Cerebellar nuclear complex (tissue), 1 donor: ENCODE data around the gene CBFA2T2.
"Not testable (repeated sequence)": the region's sequence is repeated elsewhere in the genome, so short reads cannot be mapped to it uniquely, and the experiment has no call there.

Experiments used
- DNase-seq, 2 experiments: peaks; one replicate each; lab custom pipeline; 2025; lab: John Stamatoyannopoulos, UW

CBFA2T2 gene

GRCh38 chr20:33575282-33575681 is 85.4 kb downstream of the CBFA2T2 start:
- no peak for DNase-seq

DNA sequence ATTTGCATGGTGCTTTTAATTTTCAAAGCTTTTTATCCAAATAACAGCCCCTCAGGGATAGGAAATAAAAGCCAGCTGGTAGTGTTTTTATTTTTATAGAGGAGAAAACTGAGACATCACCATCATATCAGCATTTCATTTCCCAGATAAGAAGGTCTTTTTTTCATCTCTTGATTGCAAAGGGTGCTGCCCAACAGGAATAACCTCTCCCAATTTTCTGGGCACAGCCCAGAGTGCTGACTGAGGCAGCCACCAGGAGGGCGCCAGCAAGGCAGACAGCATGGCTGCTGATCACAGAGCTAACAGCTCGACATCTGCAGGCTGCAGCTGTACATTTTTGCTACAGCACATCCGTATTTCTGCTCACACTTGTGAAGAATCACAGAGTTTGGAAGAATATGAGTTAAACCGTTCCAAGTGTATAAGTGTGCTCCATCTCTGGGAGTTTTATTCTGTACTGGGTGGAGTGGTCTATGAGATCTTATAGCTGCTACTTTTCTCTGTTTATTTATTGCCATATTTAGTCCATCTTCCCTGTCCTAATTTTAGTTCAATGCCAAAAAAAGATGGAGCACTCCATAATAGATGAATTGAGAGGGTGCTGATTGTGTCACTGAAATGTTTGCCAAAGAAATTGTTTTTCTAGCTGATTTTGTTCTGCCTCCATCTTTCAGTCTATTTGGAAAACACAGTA is 86.7 kb downstream of the CBFA2T2 start:
- DNase-seq: no peak

DNA sequence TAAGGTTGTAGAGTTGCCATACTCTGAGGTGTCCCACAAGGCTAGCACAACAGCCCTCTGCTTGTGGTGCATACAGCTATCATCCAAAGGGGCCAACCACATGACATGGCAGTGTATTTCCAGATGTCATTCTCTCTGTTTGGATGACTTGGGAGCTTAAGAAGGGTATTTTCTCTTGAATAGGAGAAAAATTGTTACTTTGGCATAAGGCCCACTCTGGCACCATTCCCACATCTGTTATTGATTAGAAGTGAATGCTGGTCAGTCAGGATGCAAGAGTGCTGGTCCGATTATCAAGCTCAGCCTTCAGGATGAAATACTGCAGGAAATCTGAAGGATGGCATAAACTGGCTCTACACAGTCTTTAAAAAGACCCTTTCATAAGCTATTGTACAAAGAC is 88.6 kb downstream of the CBFA2T2 start:
- no peak for DNase-seq

GRCh38 chr20:33583143-33583542 is 93.2 kb downstream of the CBFA2T2 start:
- DNase-seq: no peak

DNA sequence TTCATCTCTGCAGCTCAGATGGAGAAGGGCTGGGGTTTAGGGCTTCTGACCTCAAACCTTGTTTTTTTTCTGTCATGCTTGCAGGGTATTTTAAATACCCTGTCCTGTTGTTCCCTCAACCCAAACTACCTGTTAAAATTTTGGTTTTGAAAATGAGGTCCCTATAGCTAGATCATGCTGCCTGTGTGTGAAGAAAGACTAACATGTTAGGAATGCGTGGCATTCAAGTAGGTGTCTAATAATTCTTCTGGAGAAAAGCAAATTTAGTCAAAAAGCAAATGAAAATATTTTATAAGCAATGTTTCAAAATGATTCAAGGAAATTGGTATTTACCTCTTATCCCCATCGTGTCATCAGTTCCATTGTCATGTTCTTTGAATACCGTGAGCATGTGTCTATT is 95.1 kb downstream of the CBFA2T2 start:
- DNase-seq: no peak

DNA sequence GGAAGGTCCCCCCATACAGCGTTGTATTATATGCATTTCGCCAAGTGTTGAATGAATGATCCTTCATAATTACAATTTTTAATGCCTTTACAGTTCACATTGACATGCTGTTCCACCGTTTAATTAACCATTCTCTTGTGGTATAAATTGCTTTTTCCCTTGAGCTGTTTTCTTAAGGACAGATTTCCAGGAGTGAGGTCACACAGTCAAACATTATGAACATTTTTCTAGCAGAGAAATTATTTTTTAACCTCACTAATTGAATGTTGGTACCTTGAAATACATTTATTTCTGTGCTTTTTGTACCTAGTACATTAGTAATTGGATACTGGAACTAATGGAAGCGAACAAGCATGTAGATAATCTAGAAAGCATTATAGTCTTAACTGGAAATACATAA is 95.5 kb downstream of the CBFA2T2 start:
- no peak for DNase-seq

- DNase-seq: no peak
These were observed 99.2 kb downstream of the CBFA2T2 start for GRCh38 chr20:33589059-33589458.

DNA sequence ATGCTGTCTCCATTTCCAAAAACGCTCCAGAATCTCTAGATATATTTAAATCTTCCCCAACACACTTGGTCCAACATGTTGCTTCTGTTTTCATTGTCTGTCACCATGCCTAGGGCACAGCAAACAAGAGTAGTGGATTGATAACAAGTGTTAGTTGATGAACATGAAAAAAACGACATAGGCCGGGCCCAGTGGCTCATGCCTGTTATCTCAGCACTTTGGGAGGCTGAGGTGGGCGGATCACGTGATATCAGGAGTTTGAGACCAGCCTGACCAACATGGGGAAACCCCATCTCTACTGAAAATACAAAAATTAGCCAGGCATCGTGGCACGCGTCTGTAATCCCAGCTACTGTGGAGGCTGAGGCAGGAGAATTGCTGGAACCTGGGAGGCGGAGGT is 102.0 kb downstream of the CBFA2T2 start:
- not testable (repeated sequence) for DNase-seq

GRCh38 chr20:33594743-33595142 is 104.8 kb downstream of the CBFA2T2 start:
- no peak for DNase-seq

DNA sequence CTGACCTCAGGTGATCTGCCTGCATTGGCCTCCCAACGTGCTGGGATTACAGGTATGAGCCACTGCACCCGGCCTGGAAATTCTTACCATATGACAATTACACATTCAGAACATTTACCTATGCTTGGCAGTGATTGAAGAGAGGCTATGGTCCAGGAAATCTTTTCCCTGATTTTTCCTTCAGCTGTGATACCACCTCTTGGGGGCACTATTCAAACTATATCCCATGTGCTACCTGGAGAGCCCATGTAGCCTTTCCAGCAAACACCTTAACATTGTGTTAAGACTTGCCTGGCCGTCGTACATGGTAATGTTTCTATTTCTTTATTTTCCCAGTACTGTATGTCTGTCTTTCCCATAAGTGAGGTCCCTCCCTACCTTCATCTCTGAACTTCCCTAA is 110.5 kb downstream of the CBFA2T2 start:
- no peak for DNase-seq

DNA sequence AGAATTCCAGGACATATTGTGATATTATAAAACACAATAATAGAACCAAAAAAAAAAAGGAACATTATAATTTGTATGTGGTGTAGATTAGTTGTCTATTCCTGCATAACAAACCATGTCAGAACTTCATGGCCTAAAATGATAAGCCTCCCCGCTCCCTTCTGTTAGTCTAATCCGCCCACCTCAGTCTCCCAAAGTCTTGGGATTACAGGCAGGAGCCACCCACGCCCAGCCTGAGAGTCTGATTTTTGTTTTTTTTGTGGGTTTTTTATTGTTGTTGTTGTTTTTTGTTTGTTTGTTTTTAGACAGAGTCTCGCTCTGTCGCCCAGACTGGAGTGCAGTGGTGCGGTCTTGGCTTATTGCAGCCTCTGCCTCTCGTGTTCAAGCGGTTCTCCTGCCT is 111.1 kb downstream of the CBFA2T2 start:
- no peak for DNase-seq

DNA sequence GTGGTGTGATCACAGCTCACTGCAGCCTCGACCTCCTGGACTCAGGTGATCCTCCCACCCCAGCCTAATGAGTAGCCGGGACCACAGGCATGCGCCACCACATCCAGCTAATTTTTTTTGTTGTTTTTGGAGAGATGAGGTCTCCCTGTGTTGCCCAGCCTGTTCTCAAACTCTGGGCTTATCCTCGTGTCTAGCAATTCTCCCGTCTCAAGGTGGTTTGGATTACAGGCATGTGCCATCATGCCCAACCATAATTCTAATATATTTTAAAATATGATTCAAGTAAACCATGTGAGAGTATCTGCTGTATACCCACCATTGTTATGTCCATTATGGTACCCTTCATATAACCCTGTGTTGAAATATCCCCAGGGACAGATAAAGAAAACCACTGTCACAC is 112.0 kb downstream of the CBFA2T2 start:
- no peak for DNase-seq

DNA sequence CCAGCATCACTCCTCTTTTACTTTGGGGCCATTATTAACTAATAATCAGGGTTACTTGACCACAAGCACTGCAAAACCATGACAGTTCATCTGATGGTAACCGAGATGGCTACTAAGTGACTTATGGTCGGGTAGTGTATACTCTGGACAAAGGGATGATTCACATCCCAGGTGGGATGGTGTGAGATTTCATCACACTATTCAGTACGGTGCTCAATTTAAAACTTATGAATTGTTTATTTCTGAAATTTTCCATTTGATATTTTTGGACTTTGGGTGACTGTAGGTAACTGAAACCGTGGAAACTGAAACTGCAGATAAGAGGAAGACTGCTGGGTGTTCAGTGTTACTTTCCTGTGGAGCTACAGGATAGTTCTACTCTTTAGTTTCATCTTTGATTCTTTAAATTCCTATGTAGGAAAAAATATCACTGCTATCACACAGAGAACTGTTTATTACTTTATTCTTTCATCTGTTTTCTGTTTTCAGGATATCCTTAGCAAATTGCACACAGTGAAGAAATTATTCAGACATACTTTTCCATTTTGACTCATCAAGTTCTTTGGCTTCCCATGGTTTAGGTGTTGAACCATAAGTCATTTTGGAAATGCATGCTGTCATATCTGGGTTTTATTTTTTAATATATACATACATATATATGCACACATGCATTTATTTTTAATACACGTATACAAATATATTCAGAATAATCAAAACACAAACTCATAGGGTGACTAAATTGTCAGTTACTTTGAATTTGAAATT is 113.1 kb downstream of the CBFA2T2 start:
- DNase-seq: no peak

- no peak for DNase-seq
These were observed 114.4 kb downstream of the CBFA2T2 start for GRCh38 chr20:33604084-33604990.

DNA sequence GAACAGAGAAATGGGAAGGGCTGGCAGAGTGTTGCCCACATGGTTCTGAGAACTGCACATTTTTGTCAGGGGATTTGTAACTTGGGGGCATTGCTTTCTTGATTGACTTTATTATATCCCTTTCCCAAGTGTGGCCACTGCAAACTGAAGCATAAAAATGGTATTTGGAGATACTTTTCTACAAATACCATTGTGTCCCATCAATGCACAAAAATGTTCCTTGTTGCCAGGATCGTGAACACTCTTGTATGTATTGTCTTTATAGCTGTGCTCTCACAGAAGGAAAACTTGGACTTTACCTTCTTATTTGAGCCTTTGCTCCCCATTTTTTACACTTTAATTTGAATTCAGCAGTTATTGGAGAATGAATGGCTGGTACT is 115.1 kb downstream of the CBFA2T2 start:
- DNase-seq: no peak

GRCh38 chr20:33606118-33606771 is 116.3 kb downstream of the CBFA2T2 start:
- DNase-seq: no peak

DNA sequence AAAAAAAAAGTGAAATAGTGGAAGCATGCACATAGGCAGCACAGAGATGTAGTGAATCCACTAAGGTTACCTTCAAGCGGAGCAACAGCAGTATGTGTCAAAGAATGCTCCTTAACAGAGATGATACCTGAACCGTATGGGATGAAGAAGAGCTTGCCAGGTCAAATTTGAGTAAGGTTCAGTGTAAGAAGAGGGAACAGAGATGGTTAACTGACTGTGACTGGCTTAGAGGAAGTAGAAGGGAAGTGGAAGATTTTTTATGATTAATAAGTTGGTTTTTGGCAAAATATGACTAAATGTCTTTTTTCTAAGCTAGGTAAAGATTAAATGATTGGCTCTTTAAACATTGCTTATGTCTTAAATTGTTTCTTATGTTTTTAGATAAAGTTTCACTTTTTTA is 119.6 kb downstream of the CBFA2T2 start:
- no peak for DNase-seq

GRCh38 chr20:33611106-33611505 is 121.2 kb downstream of the CBFA2T2 start:
- no peak for DNase-seq

- DNase-seq: no peak
These were observed 122.1 kb downstream of the CBFA2T2 start for GRCh38 chr20:33612001-33612400.

GRCh38 chr20:33621717-33622400 is 132.0 kb downstream of the CBFA2T2 start:
- DNase-seq: no peak

DNA sequence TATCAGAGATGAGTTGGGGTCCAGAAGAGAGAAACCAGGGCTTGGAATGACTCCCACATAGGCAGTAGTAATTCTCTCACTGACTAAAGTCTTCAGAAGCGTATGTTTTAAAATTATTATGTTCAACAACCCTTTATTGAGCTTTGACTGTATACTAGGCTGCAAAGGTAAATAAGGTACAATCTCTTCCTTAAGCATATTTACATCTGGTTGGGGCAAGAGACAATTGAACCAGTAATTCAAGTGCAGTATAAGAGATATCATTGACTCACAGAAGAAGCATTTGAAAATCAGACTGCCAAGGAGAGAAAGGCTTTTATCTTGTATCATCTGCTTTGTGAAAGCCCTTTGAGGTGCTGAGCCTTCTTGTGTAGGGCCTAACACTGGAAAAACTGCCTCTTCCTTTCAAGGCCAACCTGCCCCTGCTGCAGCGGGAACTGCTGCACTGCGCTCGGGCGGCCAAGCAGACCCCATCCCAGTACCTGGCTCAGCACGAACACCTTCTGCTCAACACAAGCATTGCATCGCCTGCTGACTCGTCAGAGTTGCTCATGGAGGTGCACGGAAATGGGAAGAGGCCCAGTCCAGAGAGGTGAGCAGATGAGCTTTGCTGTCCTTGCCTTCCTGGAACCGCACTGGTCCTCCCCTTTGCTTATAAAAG is 132.9 kb downstream of the CBFA2T2 start:
- no peak for DNase-seq
